K562 (cell line): ENCODE data around the gene IQGAP3. TPM values are rescaled to one million over a fixed set of nuclear protein-coding genes. Genes with fewer than 3 reads are reported as not detected.

Experiments
- BACH1 ChIP-seq: fragments of 200-800 bp; sonication (Bioruptor generic); IDR thresholded peaks from 2 replicates; pipeline ENCODE4 v1.6.1; 2016; ENCODE audit warnings: missing genetic modification characterization, missing compliant biosample characterization
- EHMT2 ChIP-seq: fragments of 450-650 bp; IDR thresholded peaks from 2 replicates; pipeline ENCODE4 v1.6.1; 2018; ENCODE audit warnings: antibody characterized with exemption
- HMG20A ChIP-seq: fragments of 450-650 bp; formaldehyde crosslinking; conservative IDR thresholded peaks from 2 replicates; pipeline ENCODE4 v1.4.0; 2020; ENCODE audit warnings: mild to moderate bottlenecking, mixed read lengths
- MAFF ChIP-seq: IDR thresholded peaks from 2 replicates; pipeline ENCODE4 v1.6.1; 2012; ENCODE audit warnings: low read length, improper control_type of control experiment
- MYNN ChIP-seq, 2 experiments: sonication (generic); formaldehyde crosslinking in 1 of 2; IDR thresholded peaks; 2 replicates each; pipeline versions ENCODE4 v1.5.0 to v1.6.1; 2016 to 2020; ENCODE audit warnings: antibody characterized with exemption in 1 of 2, missing genetic modification reagents in 1 of 2
- NEUROD1 ChIP-seq: fragments of 150-350 bp; IDR thresholded peaks from 2 replicates; pipeline ENCODE4 v1.6.1; 2014; ENCODE audit warnings: borderline replicate concordance, low read length, low read depth; ENCODE audit not compliant: partially characterized antibody
- TCF3 ChIP-seq: sonication (generic); formaldehyde crosslinking; IDR thresholded peaks from 2 replicates; pipeline ENCODE4 v1.4.0; 2020; ENCODE audit warnings: mild to moderate bottlenecking, missing genetic modification reagents
- ZNF121 ChIP-seq: sonication (generic); formaldehyde crosslinking; conservative IDR thresholded peaks from 2 replicates; pipeline ENCODE4 v1.8.0; 2022; ENCODE audit warnings: missing genetic modification reagents
- ZNF274 ChIP-seq: IDR thresholded peaks from 2 replicates; pipeline ENCODE4 v1.6.1; 2011; ENCODE audit warnings: low read depth, mild to moderate bottlenecking, low read length, moderate library complexity, borderline replicate concordance
- ZNF707 ChIP-seq: fragments of 250-450 bp; sonication (Bioruptor Pico); conservative IDR thresholded peaks from 2 replicates; pipeline ENCODE4 v1.8.0; 2022; ENCODE audit warnings: inconsistent platforms, mild to moderate bottlenecking, moderate library complexity
- polyA plus RNA-seq, 8 experiments: library from polyadenylated mRNA; depleted of rRNA in 4 of 8; stranded (reverse) in 5 of 8; unstranded in 3 of 8; fragments of >200 nt; fragmentation: Nextera tagmentation in 2 of 8; fragmentation: Illumina TruSeq in 1 of 8; extraction: Ambion mirVana in 2 of 8; extraction: Trizol in 1 of 8; gene quantifications; 2 replicates each; pipeline versions ENCODE4 v1.2.1 to v1.2.3, GENCODE V29; 2011 to 2014; ENCODE audit warnings: inconsistent platforms in 1 of 8, missing spikeins in 1 of 8
- total RNA-seq, 7 experiments: library from RNA; depleted of rRNA in 6 of 7; stranded (reverse); fragments of >200 nt in 6 of 7; fragmentation: Illumina TruSeq in 2 of 7; extraction: Trizol in 2 of 7; gene quantifications; 2 replicates each; pipeline versions ENCODE4 v1.2.1 to v1.2.3, GENCODE V29; 2011 to 2021; ENCODE audit warnings: low replicate concordance in 1 of 7
- TF ChIP-seq, protein P1 (sequence below), 2 experiments: IDR thresholded peaks; 2 replicates each; pipeline ENCODE4 v1.6.1; 2012; ENCODE audit warnings: improper control_type of control experiment in 2 of 2, low read depth in 2 of 2, low read length in 2 of 2, borderline replicate concordance in 1 of 2
- TF ChIP-seq, protein P2 (sequence below), 2 experiments: fragments of 150-350 bp in 1 of 2; IDR thresholded peaks; 2 replicates each; pipeline ENCODE4 v1.6.1; 2012 to 2016; ENCODE audit warnings: low read depth in 2 of 2, low read length in 2 of 2, mild to moderate bottlenecking in 1 of 2, moderate library complexity in 1 of 2

The IQGAP3 gene
- total and polyA plus RNA-seq, 9 of the 15 experiments (the other 6 are each of a cell fraction or from before 2014, with no cell fraction given) = 1.4 to 16.6 (median 11.9) TPM

- TF ChIP-seq NEUROD1 (peak; percentile 94), EHMT2 (peak; percentile 31; the same call in 1 of the 2 replicates), TCF3 (CRISPR knock-in tag) (peak; percentile 21; the same call in 1 of the 2 replicates), MAFF (no peak), BACH1 (tag) (no peak), ZNF707 (CRISPR knock-in tag) (no peak), HMG20A (no peak), MYNN (IDR thresholded peaks at IDR 0.05) (peak; percentile 60; the same call in 1 of the 2 replicates), MYNN (CRISPR knock-in tag; IDR thresholded peaks at IDR 0.05) (no peak), ZNF121 (CRISPR knock-in tag) (no peak), ZNF274 (no peak)
- TF ChIP-seq, protein P1, sequence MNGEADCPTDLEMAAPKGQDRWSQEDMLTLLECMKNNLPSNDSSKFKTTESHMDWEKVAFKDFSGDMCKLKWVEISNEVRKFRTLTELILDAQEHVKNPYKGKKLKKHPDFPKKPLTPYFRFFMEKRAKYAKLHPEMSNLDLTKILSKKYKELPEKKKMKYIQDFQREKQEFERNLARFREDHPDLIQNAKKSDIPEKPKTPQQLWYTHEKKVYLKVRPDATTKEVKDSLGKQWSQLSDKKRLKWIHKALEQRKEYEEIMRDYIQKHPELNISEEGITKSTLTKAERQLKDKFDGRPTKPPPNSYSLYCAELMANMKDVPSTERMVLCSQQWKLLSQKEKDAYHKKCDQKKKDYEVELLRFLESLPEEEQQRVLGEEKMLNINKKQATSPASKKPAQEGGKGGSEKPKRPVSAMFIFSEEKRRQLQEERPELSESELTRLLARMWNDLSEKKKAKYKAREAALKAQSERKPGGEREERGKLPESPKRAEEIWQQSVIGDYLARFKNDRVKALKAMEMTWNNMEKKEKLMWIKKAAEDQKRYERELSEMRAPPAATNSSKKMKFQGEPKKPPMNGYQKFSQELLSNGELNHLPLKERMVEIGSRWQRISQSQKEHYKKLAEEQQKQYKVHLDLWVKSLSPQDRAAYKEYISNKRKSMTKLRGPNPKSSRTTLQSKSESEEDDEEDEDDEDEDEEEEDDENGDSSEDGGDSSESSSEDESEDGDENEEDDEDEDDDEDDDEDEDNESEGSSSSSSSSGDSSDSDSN (IDR thresholded peaks at IDR 0.05; ENCODE audit: borderline replicate concordance in 1 of 2, low read depth in 2 of 2, low read length in 2 of 2) = no peak
- TF ChIP-seq, protein P2, sequence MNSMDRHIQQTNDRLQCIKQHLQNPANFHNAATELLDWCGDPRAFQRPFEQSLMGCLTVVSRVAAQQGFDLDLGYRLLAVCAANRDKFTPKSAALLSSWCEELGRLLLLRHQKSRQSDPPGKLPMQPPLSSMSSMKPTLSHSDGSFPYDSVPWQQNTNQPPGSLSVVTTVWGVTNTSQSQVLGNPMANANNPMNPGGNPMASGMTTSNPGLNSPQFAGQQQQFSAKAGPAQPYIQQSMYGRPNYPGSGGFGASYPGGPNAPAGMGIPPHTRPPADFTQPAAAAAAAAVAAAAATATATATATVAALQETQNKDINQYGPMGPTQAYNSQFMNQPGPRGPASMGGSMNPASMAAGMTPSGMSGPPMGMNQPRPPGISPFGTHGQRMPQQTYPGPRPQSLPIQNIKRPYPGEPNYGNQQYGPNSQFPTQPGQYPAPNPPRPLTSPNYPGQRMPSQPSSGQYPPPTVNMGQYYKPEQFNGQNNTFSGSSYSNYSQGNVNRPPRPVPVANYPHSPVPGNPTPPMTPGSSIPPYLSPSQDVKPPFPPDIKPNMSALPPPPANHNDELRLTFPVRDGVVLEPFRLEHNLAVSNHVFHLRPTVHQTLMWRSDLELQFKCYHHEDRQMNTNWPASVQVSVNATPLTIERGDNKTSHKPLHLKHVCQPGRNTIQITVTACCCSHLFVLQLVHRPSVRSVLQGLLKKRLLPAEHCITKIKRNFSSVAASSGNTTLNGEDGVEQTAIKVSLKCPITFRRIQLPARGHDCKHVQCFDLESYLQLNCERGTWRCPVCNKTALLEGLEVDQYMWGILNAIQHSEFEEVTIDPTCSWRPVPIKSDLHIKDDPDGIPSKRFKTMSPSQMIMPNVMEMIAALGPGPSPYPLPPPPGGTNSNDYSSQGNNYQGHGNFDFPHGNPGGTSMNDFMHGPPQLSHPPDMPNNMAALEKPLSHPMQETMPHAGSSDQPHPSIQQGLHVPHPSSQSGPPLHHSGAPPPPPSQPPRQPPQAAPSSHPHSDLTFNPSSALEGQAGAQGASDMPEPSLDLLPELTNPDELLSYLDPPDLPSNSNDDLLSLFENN (IDR thresholded peaks at IDR 0.05; ENCODE audit: low read depth in 2 of 2, low read length in 2 of 2) = no peak
Measured at GRCh38 chr1:156504821-156505678, 67.3 kb downstream of the IQGAP3 start (continued).
